Left colon (tissue), 2 donors: ENCODE results near the gene ACADVL. TPM values are rescaled to one million over a fixed set of nuclear protein-coding genes. Genes with fewer than 3 reads are reported as not detected.
A peak's percentile ranks its signal among the peaks of the same experiment; 100 is the strongest.

Source experiments
- ATAC-seq: fragments of 200-7000 bp; cut with Tn5 transposase; one replicate; pipeline ENCODE4 v1.9.1; 2020; ENCODE audit warnings: mild to moderate bottlenecking, moderate library complexity
- DNase-seq, 2 donors: peaks; one replicate each; pipeline ENCODE4 v3.0.0-alpha.2; 2020
- intact Hi-C, 2 donors: fragments of 100-400 bp; cut with DNase I in 1 of 2; cut with micrococcal nuclease in 1 of 2; formaldehyde crosslinking; loops; one replicate each; pipeline versions ENCODE4 v1.11.2 to v1.14.0; 2022; cut with DNase I, micrococcal nuclease
- total RNA-seq, 2 donors: library from RNA; stranded (reverse); fragmentation: NEBNext Ultra II Directional; extraction: Animal tissue kit (Norgen Biotek cat#: 25700); gene quantifications; one replicate each; pipeline ENCODE4 v1.2.1, GENCODE V29; 2021
- donor health status: DM: no; HTN: no; CAD: no.
- donor health status: DM: yes; HTN: yes; CAD: no.

Gene ACADVL
- total RNA-seq, 2 donors from 2014 or later = 784 to 1,134 TPM

DNA sequence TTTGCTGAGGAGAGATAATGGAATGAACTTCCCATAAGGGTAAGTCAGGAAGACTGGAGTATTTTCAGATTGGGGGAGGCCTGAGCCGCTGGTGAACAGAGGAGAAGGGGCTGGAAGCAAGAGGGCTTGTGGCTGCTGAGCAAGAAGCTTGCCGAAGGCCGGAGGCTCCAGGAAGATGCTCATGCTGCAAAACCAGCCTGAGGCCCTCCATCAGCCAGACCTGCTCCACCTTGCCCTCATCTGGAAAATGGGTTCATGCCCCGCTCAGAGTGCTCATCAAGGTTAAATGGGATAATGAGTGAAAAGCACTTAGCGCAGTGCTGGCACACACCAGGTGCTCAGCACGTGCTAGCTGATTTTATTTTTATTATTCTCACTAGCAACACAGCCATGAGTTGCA lies 35.1 kb upstream of the ACADVL start:
- no peak for ATAC-seq
- DNase-seq = no peak
- intact Hi-C loops = no loop called here

DNA sequence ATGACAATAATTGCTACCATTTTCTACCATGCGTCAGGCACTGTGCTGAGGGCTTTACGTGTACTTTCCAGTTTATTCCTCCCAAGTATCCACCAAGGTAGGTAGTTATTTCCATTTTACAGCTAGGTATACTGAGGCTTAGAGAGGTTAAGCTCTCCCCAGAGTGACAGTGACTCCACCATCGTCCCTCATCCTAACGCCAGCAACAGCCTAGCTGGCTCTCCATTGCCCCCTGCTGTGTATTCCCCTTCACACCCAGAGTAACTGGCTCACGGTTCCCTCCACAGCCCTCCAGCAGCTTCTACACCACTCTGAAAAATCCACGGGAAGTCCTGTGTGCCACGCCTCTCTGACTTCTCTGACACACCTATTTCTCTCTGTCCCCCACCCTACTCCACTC lies 33.5 kb upstream of the ACADVL start:
- peak; percentile 13 for ATAC-seq
- intact Hi-C loops = no loop called here
- no peak for DNase-seq

DNA sequence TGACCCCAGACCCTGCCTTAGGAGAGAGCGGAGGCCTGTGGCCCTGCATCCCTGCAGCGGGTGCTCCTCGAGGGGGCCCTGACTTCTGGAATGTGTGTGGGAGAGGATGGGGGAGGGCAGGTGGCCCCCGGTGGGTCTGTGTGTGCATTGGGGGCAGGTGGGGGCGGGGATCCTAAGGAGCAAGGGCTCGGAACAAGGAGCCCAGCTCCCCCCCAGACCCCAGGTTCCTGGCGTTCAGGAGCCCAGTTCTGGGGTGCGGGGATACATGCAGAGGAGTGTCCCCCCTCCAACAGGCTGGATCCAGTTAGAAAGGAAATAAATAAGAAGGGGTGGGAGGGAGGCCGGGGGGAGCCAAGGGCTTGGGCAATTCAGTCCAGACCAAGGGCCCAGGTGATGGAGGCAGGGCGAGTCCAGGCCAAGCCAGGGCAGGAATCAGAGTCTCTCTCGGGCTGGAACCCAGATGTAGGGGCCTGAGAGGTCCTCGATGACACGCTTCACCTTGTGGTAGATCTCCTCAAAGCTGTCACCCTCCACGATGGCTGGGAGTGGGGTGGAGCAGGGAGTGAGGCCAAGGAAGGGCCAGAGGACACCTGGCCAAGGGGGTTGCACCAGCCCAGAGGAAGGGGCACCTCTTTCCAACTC lies 29.3 kb upstream of the ACADVL start:
- intact Hi-C loops = no loop called here
- ATAC-seq = no peak
- no peak for DNase-seq

DNA sequence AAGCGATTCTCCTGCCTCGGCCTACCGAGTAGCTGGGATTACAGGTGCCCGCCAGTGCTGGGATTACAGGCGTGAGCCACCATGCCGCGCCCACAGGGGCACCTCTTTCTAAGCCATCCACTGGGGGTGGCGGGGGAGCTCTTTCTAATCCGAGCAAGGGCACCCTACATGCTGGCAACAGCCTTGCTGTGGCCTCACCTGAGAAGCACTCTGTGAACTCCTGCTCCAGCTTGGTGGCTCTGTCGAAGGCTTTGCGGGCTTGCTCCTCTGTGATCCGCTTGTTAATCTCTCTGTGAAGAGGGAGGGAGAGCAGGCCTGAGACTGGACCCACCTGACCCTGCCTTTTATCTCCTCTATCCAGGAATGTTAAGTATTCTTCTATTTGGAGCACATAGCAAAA lies 28.7 kb upstream of the ACADVL start:
- intact Hi-C loops = no loop called here
- ATAC-seq = no peak
- DNase-seq = no peak

DNA sequence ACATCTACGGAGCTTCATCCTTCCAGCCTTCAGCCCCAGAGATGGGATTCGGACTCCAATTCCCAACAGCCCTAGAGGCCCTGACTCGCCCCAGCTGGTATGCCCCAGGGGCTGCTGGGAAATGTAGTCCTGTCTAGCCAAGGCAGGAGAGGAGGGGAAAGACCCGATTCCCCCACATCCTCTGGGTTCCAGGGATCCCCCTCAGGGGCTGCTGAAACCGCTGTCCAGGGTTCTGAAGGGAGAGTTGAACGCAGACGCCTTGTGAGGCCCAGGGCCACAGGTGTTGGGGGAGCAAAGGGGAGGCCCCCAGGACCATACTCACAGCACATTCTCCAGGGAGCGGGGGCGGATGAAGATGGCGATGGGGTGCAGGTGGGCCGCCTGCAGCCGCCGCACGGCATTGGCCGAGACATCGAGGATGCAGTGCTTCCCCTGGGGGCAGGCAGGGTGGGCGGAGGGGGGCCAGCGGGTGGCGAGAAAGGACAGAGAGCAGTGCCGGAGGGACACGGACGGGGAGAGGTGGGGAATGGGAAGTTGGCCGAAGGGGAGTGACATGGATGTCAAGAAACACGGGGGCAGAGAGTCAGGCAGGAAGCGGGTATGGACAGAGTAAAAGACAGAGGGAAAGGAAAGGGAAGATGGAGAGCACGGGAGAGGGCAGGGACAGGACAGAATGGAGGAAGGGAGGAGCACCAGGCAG lies 28.0 kb upstream of the ACADVL start:
- intact Hi-C loops = no loop called here
- peak in 1 of 2 donors; percentile 47 for DNase-seq
- peak; percentile 87 for ATAC-seq

DNA sequence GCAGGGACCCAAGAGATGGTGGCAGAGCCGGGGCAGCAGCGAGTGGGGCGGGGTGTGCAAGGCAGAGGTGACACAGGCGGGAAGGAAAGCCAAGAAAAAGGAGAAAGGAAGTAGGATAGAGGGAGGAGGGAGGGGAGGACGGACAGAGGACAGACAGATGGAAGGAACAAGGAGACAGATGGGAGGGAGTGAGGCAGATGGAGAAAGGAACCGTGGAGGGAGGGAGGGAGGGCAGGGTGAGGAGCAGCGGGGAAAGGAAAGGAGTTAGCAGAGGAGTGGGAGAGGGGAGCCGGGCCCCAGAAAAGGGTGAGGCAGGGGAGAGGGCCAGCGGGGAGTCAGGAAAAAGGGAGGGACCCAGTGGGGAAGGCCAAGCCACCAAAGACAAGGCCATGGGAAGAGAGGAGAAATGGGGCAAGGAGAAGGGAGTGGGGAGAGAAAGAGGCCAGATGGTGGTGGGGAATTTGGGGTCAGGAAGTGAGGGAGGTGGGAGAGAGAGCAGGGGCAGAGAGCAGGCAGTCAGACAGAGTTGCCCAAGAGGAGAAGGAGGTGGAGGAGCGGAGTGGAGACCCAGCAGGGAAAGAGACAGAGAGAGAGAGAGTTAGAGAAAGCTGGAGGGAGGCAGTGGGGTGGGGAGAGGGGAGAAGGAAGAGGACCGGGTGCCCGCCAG lies 27.3 kb upstream of the ACADVL start:
- intact Hi-C loops = no loop called here
- no peak for ATAC-seq
- DNase-seq = no peak

DNA sequence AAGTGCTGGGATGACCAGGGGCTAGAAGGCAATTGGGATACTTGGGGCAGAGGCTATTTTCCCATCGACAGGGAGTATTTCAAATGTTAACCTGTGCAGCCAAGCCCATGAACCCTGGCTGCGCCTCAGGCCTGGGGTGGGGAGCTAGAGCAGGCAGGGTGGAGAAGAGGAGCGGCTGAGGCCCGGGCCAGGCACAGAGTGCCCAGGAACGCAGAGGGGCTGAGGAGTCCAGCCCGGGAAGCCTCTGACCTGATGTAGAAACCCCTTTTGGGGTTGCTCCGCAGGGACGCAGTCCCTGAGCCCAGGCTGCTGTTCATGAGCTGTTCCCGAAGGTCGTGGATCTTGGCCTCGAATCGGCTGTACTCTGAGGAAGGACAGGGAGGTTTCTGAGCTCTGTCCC lies 23.8 kb upstream of the ACADVL start:
- intact Hi-C loops = no loop called here
- DNase-seq (no peak), ATAC-seq (no peak)

DNA sequence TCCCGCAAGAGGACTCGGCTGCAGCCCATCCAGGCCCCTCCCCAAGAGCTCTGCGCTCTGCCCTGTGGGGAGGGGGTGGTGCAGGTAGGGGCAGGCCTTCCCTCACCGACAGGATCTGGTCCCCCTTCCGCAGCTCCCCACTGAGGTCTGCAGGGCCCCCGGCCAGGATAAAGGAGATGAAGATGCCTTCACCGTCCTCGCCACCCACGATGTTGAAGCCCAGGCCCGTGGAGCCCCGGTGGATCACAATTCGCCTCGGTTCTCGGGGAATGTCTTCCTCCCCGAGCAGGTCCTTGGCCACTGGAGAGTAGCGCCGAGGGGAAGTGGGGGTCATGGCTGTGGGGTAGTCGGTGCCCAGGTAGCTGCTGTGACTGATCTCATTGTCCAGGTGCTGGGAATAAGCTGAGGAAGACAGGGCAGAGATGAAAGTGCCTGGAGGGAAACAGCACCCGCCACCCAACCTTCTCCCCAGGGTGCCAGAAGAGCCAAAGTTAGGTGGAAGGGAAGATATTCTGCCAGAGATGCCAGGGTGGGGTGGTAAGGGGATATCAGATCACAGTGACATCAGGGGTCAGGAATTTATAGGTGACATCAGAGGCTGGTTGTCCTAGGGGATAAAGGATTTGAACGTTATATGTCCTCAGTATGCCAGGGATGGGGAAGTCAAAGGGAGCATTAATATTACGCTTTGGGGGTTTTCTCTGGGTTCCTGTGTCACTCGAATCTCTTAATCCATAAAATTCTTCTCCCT lies 22.9 kb upstream of the ACADVL start:
- no peak for DNase-seq
- ATAC-seq = no peak
- intact Hi-C loops = no loop called here

DNA sequence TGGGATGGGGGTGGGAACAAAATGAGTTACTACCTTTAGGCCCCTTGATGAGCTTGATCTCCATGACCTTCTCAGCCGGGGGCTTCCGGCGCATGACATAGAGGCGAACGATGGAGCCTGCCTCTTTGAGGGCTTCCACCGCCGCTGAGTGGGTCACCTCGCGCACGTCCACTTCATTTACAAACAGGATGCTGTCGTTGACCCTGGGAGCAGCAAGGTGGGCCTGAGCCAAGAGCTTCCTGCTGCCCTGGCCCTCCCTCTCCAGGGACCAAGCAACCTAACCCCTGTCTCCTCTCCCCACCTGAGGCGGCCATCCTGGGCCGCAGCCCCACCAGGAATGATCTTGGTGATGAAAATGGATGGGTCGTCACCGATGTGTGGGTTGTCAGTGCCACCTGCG lies 16.3 kb upstream of the ACADVL start:
- DNase-seq (peak in 1 of 2 donors; percentile 25), ATAC-seq (no peak)

DNA sequence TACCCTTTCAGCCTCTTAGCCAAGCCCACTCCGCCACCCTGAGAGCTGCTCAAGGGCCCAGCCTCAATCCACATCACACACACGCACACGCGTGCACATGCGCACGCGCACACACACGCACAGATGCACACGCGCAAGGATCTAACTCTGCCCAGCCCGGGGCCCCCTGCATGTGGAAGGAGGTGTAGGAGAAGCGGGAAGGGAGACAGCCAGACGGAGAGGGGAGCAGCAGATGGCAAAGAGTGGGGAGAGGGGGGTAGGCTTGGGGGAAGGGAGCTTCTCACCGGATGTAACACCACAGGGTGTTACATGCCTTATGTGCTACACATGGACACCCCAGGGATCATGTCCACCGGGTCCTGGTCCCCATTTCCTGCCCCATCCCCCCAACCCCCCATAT lies 15.4 kb upstream of the ACADVL start:
- ATAC-seq (peak; percentile 16), DNase-seq (peak in 1 of 2 donors; percentile 27)
- intact Hi-C loops = no loop called here

More for the DNA sequence above, 16.3 kb upstream of the ACADVL start:
- intact Hi-C loops = no loop called here

DNA sequence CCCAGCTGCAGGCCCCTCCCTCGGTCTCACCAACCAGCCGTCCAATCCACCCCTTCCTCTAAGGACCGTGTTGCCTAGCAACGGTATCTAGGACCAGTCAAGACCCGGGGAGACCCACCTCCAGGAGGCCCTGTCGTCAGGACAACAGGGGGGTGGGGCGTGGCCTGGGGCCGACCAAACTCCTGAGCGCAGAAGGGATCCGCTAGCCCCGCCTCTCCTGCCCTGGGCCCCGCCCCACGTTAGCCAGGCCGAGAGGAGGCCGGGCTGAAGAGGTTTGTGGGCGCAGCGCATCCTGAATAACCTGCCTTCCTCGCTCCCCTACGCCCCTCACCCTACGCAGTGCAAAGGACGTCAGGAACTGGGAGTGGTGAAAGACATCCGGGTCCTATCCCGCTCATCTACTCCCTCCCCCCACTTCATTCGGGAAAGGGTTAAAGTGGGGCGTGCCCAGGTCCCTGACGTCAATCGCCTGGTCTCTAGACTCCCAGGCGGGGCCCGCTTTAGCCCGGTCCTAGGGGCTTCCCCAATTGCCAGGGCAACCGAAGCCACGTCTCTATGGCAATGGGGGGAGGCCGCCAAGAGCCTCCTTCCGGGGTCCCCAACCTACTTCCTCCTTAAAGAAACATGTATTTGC lies 14.8 kb upstream of the ACADVL start:
- peak; percentile 83 for ATAC-seq
- peak; percentile 84 to 88 for DNase-seq
- intact Hi-C loops = no loop called here

DNA sequence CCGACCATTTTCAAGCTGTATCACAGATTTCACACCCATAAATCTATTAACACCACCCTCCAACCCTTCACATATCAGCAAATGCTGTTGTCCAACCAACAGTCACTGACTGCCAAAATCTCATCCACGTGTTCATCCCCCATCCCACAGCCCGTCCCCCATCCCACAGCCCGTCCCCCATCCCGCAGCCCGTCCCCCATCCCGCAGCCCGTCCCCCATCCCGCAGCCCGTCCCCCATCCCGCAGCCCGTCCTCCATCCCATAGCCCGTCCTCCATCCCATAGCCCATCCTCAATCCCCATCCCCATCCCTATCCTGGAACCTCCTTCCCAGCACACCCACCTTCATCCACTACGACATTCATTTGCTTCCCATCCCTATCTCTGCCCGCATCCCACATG lies 14.2 kb upstream of the ACADVL start:
- ATAC-seq = no peak
- intact Hi-C loops = no loop called here

DNA sequence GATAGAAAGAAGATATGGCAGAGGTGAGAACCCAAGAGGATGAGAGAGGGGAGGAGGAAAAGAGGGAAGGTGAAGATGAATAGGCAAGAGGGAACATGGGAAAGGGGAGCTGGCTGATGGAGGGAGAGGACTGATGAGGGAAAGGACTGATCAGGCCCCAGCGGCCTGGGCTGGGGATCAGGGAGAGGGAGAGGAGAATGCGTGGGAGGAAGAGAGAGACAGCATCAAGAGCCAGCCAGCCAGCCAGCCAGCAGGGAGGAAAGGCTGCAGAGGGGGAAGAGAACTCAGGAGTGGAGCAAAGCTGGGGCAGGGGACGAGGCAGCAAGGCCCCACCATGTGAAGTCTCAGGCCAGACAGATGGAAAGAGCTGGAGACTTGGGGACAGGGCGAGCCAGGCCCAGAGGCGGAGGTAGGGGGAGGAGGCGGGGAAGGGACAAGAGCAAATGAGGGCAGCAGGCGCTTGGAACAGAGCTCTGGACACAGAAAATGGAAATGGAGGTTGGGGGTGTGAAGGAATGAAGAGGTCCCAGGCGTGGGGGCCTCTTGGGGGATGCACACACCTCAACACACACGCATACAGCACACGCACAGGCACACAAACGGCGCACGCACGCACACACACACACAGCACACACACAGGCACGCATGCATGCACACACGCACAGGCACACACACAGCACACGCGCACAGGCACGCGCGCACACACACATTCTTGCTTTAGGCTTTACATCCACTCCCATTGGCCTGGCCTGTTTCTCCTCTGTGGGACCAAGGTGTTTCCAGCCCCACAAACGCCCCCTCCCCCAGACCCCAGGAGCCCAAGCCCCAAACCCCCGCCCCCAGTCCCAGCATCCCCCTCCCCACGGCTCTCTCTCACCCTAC lies 12.4 kb upstream of the ACADVL start:
- intact Hi-C loops = no loop called here
- DNase-seq = no peak
- no peak for ATAC-seq

More for the DNA sequence above, 14.2 kb upstream of the ACADVL start:
- DNase-seq = peak in 1 of 2 donors; percentile 22

DNA sequence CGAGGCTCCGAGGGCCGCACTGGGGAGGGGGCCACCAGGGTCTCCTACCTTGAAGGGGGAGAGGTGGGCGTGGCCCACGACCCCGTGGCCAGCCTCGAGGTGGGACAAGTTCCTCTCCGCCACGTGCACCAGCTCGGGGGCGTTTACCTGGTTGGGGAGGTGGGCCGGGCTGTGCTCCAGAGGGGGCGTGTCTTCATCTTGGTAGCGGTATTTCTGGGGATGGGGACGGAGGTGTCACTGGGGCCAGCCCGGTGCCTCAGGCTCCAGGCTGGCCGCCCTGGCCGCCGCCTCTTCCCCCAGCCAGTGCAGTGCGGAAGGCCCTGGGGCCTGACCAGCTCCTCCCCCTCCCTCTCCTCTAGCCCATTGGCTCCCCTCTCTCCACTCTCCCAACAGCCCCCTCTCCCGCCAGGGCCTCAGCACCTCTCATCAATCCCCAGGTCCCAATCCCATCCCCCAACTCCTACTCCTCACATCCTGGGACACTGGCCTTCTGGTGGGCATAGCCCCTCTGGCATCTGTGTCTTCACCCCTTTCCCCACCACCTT lies 11.6 kb upstream of the ACADVL start:
- intact Hi-C loops = no loop called here
- DNase-seq (no peak), ATAC-seq (no peak)

DNA sequence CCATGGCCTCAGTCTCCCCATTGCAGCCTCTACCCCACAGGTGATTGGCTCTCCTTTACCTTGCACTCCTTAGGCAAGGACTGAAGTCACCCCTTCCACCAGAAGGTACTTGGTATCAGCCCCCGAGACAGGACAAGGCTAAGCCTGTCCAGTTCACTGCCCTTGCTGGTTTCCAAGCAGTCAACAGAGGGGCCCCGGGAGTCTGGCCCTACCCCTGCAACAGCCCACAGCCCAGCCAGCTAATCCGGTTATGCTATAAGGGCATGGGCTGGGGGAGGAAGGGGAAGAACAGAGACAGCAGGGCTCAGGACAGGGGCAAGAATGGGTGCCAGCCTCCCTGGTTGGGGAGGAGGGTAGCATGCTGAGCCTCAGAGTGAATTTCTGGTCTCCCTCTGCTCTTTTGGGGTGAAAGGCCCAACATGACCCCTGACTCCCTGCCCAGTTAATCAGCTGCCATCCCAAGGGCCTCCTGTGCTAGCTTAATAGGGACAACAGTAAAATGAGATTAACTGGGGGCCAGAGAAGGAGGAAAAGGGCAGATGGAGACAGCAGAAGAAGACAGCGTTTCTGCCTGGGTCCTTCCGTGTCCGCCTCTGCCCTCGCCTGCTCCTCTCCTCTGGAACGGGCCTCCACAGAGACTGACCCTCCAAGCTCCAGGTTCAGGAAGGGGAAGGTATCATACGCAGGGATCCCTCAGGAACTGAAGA lies 10.8 kb upstream of the ACADVL start:
- DNase-seq = no peak
- intact Hi-C loops = no loop called here

DNA sequence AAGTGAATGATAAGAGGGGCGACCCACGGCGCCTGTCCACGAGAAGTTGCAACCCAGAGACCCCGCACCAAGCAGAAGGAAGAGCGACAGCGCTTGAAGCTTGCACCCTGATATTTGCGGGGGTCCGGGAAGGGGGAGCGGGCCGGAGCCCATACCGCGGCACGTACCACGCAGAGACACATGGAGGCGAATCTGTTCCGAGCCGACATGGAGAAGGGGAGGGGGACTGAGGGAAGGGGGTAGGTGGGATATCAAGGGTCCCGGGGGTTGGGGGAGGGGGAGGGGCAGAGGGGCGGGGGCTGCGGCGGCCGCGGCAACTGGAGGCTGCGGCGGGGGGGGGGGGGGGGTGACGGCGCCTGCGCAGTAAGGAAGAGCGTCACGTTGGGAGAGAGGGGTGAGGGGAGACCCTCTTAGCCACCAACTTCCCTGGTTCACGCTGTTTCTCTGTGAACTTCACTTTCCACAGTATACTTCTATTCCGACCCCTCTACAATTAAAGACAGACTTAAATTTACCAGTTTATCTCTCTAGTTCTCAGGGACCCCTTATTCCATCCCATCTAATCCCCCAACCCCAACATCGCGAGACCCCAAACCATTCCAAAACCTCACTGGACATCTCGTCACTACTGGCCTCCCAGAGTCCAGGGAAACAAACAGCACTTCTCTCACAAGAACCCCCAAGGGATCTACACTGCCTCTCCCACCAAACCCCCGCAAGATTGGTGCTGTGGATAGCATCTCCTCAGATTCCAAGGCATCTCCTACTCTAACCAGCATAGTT lies 8.1 kb upstream of the ACADVL start:
- intact Hi-C loops = no loop called here
- DNase-seq (no peak), ATAC-seq (no peak)

More for the DNA sequence above, 10.8 kb upstream of the ACADVL start:
- no peak for ATAC-seq
